ENCODE measurements around the gene KCND3.
"Not testable (repeated sequence)": the region's sequence is repeated elsewhere in the genome, so short reads cannot be mapped to it uniquely, and the experiment has no call there.

KCND3 gene

GRCh38 chr1:111802110-111802509 lies 187.4 kb downstream of the KCND3 start:
- no peak for DNase-seq

DNA sequence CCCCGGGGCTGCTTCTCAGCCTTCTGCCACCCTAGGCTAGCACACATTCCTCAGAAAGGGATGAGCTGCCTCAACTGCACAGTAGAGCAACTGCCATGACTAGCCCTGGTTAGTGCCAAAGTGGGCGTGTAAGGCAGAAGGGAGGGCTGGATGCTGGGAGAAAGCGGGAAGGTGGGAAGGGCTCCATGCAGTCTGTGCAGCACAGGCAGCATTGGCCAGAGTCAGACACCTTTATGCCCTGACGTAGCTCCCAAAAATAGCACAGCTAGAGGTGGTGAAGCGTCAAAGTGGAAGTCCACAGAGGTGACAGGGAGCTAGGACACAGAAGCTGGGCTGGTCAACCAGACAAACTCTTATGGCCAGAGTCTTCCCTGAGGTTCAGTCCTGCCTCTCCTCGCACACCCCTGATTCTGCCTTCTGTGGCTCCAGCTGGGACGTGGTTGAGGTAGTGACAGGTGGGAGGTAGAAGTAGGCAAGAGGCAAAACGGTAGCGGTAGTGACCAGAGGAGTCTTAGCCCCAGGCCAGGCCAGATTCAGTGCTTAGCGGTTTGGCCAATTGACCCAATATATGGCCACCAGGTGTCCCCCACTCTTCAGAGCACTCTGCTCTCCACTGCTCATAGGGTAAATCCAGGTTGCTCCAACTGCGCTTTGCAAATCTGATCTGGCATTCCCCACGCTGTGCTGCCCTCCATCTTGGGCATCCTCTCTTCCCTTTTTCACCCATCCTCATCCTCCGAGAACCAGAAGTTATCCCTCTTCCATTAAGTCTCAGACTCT lies 188.2 kb downstream of the KCND3 start:
- no peak for DNase-seq

- not testable (repeated sequence) for DNase-seq
Measured at GRCh38 chr1:111799722-111800121, 189.7 kb downstream of the KCND3 start.

DNA sequence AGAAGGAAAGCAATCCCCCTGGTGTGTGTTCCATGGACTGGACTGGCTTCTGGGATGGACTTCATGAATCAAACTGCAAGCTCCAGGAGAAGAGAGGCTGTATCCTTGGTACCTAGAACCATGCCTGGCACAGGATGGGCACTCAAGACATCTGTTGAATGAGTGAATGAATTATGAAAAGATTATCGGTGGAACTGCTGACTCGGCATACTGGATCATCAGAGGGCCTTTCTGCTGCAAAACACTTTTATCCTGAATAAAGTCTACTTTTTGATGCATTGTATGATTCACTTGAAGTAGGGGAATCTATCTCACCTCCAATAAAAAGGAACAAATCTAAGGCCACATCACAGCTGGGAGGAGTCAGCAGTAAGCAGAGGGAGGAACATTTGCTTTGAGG lies 190.9 kb downstream of the KCND3 start:
- DNase-seq: no peak

GRCh38 chr1:111795401-111795800 lies 194.1 kb downstream of the KCND3 start:
- no peak for DNase-seq

DNA sequence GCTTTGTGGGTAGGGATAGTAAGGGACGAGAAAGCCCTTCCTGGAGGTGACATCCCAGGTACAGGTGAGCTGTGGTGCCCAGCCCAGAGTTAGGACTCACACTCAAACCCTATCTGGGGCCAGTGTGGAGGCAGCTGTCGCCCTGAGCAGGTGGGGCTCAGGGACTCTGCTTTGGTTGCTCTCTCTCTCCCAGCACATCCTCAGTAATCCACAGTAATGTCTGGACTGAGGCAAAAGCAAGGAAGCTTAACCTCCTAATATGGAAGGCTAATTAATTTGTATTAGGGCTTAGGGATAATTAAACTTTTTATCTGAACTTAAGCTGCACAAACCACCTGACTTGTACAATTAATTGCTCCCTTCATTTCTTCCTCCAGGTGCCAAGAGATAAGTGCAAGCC lies 195.5 kb downstream of the KCND3 start:
- no peak for DNase-seq

- no peak for DNase-seq
Measured at GRCh38 chr1:111792249-111792648, 197.2 kb downstream of the KCND3 start.

DNA sequence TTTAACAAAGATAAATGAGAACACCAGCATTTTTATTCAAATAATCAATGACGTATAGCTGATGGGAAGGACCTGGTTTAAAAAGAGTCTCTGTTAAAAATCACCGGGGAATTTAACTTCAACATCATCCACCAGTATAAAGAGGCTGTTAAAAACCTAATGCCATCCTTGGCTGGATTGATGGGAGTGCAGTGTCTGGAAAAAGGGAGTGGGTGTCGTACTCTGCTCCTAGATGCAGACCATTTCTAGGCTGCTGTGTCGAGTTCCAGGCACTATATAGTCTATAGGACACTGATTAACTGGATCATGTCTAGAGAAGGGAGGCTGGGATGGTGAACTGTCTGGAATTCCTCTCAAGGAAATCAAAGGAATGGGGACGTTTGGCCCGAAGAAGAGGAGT lies 197.7 kb downstream of the KCND3 start:
- no peak for DNase-seq

GRCh38 chr1:111789666-111790316 lies 199.7 kb downstream of the KCND3 start:
- no peak for DNase-seq

DNA sequence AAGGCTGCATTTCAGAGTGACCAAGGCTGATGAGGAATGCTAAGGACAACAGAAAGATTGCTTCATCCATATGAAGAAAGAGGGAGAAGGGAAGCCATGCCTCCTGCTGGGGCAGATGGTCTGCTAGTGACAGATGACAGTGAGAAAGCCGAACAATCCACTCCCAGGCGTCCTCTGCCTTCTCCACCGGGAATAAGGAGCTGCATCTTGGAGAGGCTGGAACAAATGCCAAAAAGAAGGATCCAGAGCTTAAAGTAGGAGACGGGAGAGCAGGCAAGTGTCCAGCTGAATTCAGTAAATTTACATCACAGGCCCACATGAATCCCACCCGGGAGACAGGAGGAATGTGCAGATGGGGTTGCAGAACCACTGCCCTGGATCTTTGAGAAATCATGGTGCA lies 200.3 kb downstream of the KCND3 start:
- no peak for DNase-seq

- no peak for DNase-seq
Measured at GRCh38 chr1:111786669-111787207, 202.7 kb downstream of the KCND3 start.

GRCh38 chr1:111784273-111784901 lies 205.1 kb downstream of the KCND3 start:
- no peak for DNase-seq

DNA sequence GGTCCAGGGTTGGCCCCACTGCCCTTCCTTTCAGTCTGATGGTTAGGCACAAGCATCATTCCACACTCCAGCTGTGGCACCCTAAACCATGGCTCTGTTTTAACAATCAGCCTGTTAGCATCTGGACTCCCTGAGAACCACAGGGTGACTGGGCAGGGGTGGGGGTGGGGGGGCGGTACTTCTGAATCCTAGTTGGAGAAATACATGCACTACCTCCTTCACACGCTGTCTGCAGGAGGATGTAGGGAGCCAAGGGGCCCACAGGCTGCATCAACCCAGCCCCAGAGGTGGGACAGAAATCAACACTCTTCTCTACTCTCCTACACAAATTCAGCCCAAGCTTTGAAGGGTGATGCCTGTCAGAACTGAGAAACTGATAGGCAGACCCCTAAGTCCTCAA lies 209.9 kb downstream of the KCND3 start:
- no peak for DNase-seq

- no peak for DNase-seq
Measured at GRCh38 chr1:111778541-111779051, 210.9 kb downstream of the KCND3 start.

GRCh38 chr1:111778066-111778465 lies 211.4 kb downstream of the KCND3 start:
- no peak for DNase-seq

DNA sequence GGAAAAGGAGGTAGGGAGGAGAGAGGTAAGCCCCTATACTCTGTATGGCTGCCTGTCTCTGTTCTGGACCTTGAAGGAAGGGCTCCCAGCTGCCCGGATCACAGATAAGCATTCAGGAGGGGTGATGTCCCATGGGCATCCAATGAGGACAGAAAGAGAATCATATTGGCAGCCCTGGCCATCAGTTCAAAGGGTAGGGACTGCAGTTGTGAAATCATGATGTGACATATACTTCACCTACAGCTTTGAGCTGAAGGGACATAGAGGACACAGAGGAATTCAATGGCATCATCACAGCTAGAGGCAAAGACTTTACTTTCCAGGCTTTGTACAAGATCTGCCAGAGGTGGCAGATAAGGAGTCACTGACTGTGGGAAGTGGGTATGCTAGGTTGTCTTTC lies 212.2 kb downstream of the KCND3 start:
- no peak for DNase-seq

- no peak for DNase-seq
Measured at GRCh38 chr1:111776861-111777260, 212.6 kb downstream of the KCND3 start.

GRCh38 chr1:111776391-111776790 lies 213.1 kb downstream of the KCND3 start:
- DNase-seq: no peak

- no peak for DNase-seq
Measured at GRCh38 chr1:111775966-111776365, 213.5 kb downstream of the KCND3 start.

GRCh38 chr1:111770916-111771315 lies 218.6 kb downstream of the KCND3 start:
- no peak for DNase-seq

DNA sequence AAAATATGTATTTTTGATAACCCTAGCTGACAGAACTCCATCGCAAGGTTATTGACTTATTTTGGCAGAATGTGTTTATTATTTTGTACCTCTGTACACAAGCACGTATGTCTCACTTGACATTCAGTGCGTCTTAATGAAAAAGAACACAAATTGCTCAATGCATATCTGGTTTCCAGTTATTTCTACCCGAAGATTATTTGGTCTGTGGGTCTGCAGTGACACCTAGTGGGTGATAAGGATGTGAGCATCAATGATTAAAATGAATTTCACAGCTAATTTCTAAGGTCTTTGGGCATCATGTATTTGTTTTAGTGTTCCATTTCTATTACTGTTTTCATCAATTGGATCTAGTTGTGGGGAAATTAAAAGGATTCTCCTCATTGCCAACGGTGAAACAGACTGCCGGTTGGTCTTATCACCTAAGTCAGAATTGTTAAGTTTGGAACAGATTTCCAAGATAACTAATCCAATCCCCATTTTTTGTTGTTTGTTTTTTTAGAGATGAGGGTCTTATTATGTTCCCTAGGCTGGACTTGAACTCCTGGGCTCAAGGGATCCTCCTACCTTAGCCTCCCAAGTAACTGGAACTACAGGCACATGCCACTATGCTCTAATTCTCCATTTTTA lies 219.8 kb downstream of the KCND3 start:
- DNase-seq: peak; percentile 39

DNA sequence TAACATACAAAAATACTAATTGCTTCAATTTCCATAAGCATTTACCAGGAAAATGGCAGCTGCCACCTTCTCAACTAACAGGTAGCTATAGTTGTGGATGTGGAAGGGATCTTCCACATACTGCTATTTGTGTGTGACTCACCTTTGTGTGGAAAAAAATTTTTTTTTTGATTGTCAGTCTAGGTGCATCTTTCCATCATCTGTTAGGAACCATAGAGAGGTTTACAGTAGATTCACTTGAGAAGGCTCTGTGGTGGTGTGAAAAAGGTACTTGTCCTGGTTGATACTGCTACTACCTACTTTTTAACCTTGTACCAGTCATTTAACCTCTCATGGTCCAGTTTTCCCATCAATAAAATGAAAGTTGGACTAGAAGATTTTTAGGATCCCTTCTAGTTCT lies 220.8 kb downstream of the KCND3 start:
- no peak for DNase-seq

GRCh38 chr1:111768023-111768422 lies 221.4 kb downstream of the KCND3 start:
- no peak for DNase-seq
